Left lobe of liver (tissue), 2 donors: ENCODE results near the gene CAMK1D. TPM values are rescaled to one million over a fixed set of nuclear protein-coding genes. Genes with fewer than 3 reads are reported as not detected.
"Not testable (repeated sequence)": the region's sequence is repeated elsewhere in the genome, so short reads cannot be mapped to it uniquely, and the experiment has no call there.

ENCODE experiments used
- ATAC-seq: fragments of 200-7000 bp; cut with Tn5 transposase; one replicate; pipeline ENCODE4 v1.9.1; 2020; ENCODE audit warnings: mild to moderate bottlenecking, moderate library complexity
- DNase-seq: peaks from one replicate; pipeline ENCODE4 v3.0.0-alpha.2; 2020; ENCODE audit warnings: low spot score
- total RNA-seq: library from RNA; stranded (reverse); gene quantifications from one replicate; pipeline ENCODE4 v1.2.1, GENCODE V29; 2021
- donor health status: DM: no; HTN: no; CAD: no; lungs with moderate emphysema.
- donor health status: DM: no; HTN: yes; CAD: no.

The CAMK1D gene
- total RNA-seq, 1 donor from 2014 or later: 8.1 TPM

GRCh38 chr10:12540341-12540781, 191.0 kb downstream of the CAMK1D start:
- DNase-seq: no peak
- ATAC-seq: no peak

DNA sequence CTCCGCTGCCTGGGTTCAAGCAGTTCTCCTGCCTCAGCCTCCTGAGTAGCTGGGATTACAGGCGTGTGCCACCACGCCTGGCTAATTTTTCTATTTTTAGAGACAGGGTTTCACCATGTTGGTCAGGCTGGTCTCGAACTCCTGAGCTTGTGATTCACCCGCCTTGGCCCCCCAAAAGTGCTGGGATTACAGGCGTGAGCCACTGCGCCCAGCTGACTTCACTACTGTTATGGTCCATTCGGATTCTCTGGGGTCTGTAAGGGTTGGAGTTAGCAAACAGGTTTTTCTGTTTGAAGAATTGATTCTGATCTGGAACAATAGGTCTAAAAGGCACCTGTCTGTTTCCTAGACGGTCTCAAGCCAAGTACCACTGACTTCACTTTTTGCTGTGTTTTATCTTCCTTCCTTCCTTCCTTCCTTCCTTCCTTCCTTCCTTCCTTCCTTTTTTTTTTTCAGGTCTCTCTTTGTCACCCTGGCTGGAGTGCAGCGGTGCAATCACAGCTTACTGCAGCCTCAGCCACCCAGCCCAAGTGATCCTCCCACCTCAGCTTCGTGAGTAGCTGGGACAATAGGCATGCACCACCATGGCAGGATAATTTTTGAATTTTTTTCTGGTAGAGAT, 192.2 kb downstream of the CAMK1D start:
- ATAC-seq (no peak), DNase-seq (no peak)

- DNase-seq: no peak
Observed at GRCh38 chr10:12542133-12542670, 192.9 kb downstream of the CAMK1D start.

GRCh38 chr10:12543589-12543988, 194.2 kb downstream of the CAMK1D start:
- DNase-seq: no peak
- no peak for ATAC-seq

More at GRCh38 chr10:12542133-12542670, 192.9 kb downstream of the CAMK1D start:
- ATAC-seq: no peak

DNA sequence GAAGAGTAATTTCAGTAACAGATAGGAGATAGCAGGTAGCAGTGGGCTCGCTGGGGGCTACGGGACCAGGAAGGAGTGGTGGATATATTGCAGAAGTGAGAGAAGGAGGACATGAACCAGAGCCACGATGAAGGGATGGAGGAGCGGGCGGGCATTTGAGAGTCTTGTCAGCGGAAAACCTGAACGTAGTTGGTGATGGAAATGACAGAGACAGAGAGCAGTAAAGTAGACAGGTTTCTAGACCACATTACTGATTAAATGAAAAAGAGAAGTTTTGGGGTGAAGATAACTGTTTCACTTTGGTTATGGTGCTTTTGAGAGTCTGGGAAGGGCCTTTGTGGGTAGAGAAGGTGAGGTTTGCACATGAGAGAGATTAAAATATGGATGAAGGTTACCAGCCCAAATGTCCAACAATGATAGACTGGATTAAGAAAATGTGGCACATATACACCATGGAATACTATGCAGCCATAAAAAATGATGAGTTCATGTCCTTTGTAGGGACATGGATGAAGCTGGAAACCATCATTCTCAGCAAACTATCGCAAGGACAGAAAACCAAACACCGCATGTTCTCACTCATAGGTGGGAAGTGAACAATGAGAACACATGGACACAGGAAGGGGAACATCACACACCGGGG, 196.9 kb downstream of the CAMK1D start:
- not testable (repeated sequence) for ATAC-seq

DNA sequence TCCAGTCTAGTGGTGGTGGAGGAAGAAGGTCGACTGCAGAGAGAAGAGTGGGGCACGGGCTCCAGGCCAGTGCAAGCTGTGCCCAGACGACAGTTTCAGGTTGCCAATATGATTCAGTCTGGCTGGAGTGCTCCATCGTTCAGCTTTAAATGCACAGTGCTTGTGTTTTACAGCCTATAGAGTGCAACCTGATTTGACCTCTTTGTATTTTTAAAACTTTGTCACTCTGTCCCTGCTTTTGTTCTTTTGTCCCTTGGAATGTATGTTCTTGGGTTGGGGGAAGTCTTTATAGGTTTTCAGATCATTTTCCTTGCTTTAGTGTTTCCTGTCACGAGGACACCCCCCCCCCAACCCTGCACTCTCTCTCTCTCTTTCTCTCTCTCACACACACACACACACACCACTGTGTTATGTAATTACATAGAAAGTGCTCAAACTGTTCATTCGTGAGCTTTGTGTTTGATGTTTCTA, 198.0 kb downstream of the CAMK1D start:
- ATAC-seq (peak; percentile 23), DNase-seq (no peak)

More for the DNA sequence above, 196.9 kb downstream of the CAMK1D start:
- DNase-seq: not testable (repeated sequence)

DNA sequence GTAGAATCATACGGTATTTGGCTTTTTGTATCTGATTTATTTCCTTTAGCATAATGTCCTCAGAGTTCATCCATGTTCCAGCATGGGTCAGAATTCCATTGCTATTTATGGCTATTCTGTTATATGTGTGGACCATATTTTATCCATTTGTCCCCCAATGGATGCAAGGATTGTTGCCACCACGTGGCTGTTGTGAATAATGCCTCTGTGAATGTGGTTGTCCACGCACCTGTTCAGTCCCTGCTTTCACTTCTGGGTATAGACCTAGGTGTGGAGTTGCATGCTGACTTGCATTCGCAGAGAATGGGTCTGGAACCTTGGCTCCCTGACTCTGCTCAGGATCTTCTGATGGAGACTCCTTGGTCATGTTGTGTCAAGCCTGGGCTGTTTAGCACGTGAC, 199.9 kb downstream of the CAMK1D start:
- no peak for DNase-seq
- peak; percentile 78 for ATAC-seq

GRCh38 chr10:12550994-12551393, 201.6 kb downstream of the CAMK1D start:
- no peak for DNase-seq
- ATAC-seq: peak; percentile 24

GRCh38 chr10:12556039-12556438, 206.7 kb downstream of the CAMK1D start:
- ATAC-seq: no peak
- no peak for DNase-seq

- no peak for DNase-seq
- ATAC-seq: no peak
Observed at GRCh38 chr10:12559578-12560178, 210.3 kb downstream of the CAMK1D start.

DNA sequence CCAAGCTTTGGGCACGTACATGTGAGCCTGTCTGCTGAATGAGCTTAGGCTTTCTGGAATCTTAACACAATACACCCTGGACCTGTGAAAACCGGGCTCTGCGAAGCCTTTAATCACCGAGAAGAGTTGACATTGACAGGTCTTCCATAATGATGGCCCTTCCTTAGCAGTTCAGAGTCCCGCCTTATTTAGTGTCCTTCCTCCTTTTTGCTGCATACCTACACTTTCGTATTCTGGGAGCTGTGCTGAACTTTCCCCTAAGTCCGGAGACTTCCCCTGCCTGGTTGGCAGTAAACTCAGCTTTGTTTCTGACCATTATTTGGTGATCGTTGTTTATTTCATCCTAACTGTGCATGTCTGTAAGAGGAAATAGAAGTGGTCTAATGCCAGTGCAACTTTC, 212.0 kb downstream of the CAMK1D start:
- peak; percentile 26 for ATAC-seq
- DNase-seq: no peak

DNA sequence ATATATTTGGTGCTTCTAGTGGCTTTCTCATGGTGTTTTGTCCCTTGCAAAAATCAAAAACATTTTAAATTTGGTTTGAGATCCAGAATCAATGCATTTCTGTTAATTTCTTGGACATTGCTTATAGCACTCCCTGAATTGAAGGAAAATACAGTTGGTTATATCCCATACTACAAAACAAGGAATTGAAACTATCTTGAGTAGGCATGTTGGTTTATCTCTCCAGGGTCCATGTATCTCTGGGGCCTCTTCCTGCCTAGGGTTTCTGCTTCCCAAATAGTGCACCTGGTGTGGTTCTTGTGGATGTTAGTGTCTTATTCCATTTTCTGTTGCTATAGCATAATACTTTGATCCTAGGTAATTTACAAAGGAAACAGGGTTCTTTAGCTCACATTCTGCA, 212.4 kb downstream of the CAMK1D start:
- DNase-seq: no peak
- no peak for ATAC-seq

DNA sequence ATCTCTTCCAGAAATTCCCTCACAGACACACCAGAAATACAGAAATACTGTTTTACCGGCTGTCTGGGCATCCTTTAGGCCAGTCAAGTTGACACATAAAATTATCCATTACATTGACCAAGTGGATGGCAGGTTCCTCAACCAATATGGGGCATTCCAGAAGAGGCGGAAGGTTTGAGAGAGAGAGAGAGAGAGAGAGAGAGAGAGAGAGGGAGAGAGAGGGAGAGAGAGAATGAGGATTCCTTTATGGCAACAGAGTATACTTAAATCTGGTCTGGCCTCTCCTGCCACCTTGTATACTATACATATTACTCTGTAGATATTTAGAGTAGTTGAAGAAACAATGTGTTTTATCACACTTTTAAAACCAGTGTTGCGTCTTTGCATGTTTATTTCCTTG, 214.1 kb downstream of the CAMK1D start:
- ATAC-seq (no peak), DNase-seq (no peak)

GRCh38 chr10:12564173-12564572, 214.8 kb downstream of the CAMK1D start:
- DNase-seq: no peak
- ATAC-seq: no peak

DNA sequence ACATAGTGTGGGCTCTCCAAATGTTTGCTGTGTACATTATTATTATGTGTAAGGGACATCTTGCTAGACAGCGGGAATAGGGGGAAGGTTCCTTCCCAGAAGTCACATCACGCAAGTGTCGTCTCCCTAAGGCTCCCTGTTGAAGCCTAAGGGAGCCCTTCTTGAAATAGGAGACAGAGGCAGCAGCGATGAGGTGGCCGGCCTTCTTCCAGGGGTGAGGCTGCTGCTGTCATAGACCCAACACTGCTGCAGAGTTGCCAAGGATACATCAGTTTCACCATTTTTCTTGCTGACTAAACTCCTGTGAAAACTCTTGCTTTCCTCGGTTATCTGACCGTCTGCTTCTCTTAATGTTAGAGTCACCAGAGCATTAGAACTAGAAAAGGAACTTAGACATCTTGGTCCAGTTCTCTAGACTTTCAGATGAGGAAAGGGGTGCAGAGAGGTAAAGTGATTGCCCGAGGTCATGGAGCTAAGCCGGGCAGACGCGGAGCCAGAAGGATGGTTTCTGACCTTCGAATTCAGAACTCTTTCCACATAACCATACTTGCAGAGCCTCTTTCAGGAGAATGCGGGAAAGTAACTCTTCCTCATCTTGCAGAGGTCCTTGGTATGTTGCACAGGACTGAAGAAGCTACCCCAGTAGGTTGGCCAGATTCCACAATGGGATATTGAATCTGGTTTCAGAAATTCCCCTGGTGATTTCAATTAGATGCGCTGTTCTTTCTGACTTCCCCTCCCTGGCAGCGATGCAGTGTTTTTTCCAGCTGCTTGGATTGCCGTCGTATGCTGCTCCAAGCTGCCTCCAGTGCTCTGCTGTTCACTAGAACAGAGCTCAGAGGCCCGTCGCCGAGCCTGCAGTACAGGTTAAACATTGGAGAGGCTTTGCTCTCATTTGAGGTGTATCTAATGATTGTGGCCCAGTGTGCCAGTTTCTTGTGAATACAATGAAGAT, 217.1 kb downstream of the CAMK1D start:
- DNase-seq (no peak), ATAC-seq (peak; percentile 73)

GRCh38 chr10:12568391-12569009, 219.2 kb downstream of the CAMK1D start:
- no peak for DNase-seq
- ATAC-seq: no peak

DNA sequence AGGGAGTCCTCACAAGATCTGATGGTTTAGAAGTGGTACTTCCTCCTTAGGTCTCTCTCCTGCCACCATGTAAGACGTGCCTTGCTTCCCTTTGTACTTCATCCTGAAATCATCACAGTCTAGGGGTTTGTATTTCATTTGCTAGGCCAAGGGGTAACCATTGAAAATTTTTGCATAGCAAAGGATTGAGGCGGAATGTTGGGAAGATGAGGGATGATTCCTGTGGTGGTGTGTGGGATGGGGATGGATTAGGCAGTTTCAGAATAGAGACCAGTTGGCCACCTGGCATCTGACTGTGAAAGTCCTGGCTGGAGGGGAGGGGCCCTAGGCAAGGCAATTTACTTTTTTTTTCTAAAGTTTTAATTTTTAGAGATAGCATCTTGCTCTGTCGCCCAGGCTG, 222.9 kb downstream of the CAMK1D start:
- ATAC-seq (no peak), DNase-seq (no peak)

GRCh38 chr10:12577610-12578009, 228.3 kb downstream of the CAMK1D start:
- no peak for DNase-seq
- ATAC-seq: no peak

GRCh38 chr10:12579954-12580858, 230.9 kb downstream of the CAMK1D start:
- ATAC-seq (peak; percentile 59), DNase-seq (no peak)
